ENCODE results near the gene BACH1.
A peak's percentile ranks its signal among the peaks of the same experiment; 100 is the strongest.
"Not testable (repeated sequence)": the region's sequence is repeated elsewhere in the genome, so short reads cannot be mapped to it uniquely, and the experiment has no call there.

Gene BACH1

DNA sequence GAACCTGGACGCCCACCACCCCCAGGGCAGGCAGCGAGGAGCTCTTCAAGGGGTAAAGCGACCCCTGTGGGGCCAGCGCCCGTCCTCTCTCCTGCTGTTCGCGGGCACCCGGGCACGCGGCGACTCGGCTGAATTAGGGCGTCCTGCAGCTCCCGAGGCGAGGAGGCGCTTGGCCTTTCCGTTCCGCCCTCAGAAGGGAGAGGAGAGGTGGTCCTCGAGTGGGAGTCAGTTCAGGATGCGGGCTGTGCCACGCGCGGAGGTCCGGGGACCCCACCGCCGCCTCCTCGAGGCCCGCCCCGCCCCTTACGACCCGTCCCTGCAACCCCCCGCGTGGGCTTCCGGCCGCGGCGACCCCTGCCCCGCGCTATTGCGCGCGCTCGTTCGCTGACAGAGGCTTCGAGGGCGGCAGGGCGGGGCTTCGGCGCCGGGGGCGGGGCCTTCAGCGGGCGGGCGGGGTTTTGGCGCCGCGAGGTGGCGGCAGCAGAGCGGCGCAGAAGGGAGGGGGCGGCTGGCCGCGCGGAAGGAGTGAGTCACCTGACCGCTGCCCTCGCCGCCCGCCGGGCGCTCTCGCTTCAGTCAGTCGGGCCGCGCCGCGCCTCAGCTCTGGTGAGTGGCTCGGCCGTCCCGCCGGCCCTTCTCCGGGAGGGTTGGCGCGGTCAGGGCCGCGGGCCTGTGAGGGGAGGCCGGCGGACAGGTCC, at the start of gene BACH1:
Gene BACH1 (plus strand): TSS at position 575 of the 698 bp plus-strand sequence. CDS start 22,359 bp downstream, outside the sequence.
- ATAC-seq (peak; percentile 76), DNase-seq (peak; percentile 93)

DNA sequence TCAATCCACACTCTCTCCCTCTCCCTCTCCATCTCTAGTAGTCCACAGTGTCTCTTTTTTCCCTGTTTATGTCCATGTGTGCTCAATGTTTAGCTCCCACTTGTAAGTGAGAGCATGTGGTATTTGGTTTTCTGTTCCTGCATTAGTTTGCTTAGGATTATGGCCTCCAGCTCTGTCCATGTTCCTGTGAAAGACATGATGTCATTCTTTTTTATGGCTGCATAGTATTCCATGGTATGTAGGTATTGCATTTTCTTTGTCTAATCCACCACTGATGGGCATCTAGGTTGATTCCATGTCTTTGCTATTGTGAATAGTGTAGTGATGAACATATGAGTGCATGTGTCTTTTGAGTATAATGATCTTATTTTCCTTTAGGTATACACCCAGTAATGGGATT, 49.4 kb upstream of the BACH1 start:
- DNase-seq, ATAC-seq: not testable (repeated sequence)

GRCh38 chr21:29250636-29251035, 48.1 kb upstream of the BACH1 start:
- ATAC-seq (no peak), DNase-seq (no peak)

DNA sequence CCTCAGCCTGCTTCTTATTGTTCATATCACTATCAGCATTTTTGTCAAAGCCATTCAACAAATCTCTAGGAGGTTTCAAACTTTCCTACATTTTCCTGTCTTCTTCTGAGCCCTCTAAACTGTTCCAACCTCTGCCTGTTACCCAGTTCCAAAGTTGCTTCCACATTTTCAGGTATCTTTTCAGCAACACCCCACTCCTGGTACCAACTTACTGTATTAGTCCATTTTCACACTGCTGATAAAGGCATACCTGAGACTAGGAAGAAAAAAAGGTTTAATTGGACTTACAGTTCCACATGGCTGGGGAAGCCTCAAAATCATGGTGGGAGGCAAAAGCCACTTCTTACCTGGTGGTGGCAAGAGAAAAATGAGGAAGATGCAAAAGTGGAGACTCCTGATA, 44.9 kb upstream of the BACH1 start:
- ATAC-seq, DNase-seq: not testable (repeated sequence)

DNA sequence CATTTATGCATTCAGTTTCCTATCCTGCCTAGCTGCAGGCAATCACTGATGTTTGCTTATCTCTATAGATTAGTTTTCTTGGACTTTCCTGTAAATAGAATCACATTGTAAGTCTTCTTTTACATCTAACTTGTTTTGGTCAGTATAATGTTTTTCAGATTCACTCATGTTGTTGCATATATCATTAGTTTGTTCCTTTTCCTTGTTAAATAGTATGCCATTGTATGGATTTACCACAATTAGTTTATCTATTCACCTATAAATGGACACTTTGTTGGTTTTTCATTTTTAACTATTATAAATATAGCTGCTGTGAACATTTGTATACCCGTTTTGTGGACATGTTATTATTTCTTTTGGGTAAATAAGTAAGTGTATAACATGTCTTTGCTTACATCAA, 44.2 kb upstream of the BACH1 start:
- ATAC-seq (no peak), DNase-seq (no peak)

DNA sequence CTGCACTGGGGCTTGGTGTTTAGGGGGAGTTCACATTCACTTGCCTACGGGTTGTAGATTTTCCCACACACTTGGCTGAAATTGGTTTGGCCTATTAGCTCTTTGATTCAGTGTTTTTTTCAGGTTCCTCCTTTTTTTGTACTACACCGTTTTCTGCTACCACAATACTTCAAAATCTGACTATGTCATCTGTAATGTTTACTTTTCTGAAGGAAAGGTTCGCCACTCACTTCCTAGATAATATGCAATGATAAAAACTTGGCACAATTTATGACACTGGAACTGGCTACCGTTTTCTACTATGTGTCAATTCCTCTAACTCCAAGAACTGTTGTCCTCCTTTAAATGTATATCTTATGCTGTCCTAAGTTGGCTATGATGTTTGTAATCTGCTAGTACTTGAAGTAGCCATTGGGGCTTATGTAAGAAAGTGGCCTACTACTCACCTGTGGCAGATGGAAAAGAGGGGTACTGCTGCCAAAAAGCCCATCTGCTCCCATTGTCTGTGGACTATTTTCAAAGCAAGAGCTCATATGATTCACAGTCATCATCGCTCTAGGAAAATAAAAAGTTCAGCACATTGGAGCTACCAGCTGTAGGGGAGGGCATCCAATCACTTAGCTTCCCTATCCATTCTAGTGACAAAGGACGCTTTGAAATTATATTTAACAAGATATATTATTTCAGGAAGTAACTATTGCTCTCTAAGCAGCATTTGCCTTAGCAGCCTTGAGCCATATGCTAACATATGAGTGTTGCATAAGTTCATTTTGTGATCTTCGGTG, 42.4 kb upstream of the BACH1 start:
- DNase-seq (no peak), ATAC-seq (no peak)

DNA sequence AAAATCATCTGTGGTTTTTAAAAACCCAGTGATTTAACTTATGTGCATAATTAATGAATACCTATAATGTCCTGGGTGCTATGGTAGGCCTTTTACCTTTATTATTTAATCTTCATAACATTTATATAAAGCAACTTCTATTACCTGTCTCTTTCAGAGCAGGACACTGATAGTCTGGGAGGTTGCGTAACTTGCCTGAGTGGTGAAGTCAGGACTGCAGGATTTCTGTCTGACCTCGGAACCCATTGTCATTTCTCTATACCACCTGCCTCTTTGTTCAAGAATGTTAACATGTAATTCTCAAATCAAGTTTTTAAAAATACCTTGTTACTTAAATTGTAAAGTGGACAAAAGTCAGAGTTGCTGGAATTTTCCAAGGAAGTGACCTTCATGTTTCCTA, 41.0 kb upstream of the BACH1 start:
- no peak for DNase-seq
- no peak for ATAC-seq

GRCh38 chr21:29258626-29259338, 39.9 kb upstream of the BACH1 start:
- DNase-seq (no peak), ATAC-seq (no peak)

GRCh38 chr21:29260461-29260860, 38.3 kb upstream of the BACH1 start:
- DNase-seq = no peak
- no peak for ATAC-seq

DNA sequence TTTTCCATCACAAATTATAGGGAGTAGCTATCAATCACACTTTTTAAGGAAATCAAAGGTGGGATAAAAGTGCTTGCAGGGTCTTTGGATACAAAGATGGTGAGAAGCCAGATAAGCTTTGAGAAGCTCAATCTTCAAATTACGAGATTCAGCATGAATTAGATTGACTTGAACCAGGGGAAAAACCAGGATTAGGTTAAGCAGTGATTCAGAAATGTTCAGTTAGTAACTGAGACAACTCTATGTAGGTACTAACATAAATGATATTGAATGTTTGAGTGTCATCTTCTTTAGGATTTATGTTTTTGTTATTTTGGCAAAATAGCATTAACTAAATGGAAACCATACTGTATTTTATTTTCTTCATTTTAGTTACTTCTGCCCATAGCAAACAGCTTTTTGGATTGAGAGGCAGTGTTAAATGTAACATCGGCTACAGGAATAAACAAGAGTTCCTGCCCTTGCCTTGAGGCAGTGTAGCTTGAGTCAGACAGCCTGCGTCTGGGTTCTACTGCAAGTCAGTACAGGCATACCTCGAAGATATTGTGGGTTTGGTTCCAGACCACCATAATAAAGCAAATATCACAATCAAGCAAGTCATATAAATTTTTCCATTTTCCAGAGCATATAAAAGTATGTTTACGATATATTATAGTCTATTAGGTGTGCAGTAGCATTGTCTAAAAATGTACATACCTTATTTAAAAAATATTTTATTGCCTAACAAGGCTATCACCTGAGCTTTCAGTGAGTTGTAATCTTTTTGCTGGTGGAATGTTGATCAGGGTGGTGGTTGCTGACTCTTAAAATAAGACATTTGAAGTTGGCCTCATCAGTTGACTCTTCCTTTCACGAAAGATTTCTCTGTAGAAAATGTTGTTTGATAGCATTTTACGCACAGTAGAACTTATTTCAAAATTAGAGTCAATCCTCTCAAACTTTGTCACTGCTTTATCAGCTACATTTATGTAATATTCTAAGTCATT, 36.9 kb upstream of the BACH1 start:
- ATAC-seq = no peak
- no peak for DNase-seq

DNA sequence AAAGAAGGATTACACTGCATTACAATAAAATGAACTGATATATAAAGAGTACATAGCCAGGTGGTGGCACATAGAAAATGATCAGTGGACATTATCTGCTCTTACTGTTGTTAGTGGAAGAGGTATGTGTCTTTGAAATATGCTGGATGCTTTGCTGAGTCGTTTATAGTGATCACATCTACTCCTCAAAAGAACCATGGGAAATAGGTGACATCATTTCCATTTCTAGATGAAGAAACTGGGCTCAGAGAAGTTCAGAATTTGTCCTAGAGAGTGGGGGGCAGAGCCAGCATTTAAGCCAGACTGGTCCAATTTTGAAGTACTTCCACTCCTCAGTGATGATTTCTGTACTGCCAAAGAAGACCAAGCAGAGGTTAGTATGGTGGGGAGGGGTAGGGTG, 34.0 kb upstream of the BACH1 start:
- no peak for ATAC-seq
- no peak for DNase-seq

- DNase-seq (peak; percentile 43), ATAC-seq (peak; percentile 82)
Observed at GRCh38 chr21:29265690-29266479, 32.8 kb upstream of the BACH1 start.

- no peak for ATAC-seq
- no peak for DNase-seq
Observed at GRCh38 chr21:29267666-29268065, 31.1 kb upstream of the BACH1 start.

DNA sequence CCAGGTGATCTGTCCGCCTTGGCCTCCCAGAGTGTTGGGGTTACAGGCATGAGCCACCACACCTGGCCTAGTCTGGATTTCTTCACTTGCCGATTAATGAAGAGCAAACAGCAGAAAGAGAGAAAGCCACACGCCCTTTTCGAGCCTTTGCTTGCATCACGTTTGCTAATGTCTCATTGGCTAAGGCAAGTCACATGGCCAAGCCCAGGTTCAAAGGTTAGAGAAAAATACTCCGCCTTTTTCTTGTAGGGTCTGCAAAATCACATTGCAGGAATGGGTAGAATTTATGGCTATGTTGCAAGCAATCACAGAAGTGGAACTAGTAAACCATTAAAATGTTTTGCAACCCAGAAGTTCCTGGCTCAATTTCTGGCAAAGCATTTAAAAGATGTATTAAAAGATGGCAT, 26.8 kb upstream of the BACH1 start:
- DNase-seq (no peak), ATAC-seq (no peak)

GRCh38 chr21:29277442-29277841, 21.3 kb upstream of the BACH1 start:
- DNase-seq (no peak), ATAC-seq (no peak)

GRCh38 chr21:29279558-29279957, 19.2 kb upstream of the BACH1 start:
- no peak for ATAC-seq
- DNase-seq = no peak

GRCh38 chr21:29281801-29282200, 16.9 kb upstream of the BACH1 start:
- ATAC-seq, DNase-seq: not testable (repeated sequence)

DNA sequence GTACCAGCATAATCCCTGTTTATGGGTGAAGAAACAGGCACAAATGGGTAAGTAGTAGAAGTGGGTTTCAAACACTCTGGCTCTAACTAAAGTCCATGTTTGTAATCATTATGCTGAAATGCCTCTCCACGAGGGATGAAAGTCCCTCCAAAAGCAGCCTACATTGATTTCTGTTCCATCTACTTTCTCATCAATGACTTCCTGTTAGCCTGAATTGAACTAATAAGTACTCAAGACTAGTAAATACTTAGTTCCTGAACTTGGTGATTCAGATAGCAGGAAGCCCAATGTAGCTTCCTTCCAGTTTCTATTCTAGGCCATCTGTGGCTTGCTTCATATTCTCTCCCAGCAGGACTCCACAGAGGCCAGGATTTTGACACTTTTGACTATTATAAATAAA, 11.3 kb upstream of the BACH1 start:
- ATAC-seq (no peak), DNase-seq (no peak)

GRCh38 chr21:29288239-29288638, 10.5 kb upstream of the BACH1 start:
- ATAC-seq (no peak), DNase-seq (no peak)

DNA sequence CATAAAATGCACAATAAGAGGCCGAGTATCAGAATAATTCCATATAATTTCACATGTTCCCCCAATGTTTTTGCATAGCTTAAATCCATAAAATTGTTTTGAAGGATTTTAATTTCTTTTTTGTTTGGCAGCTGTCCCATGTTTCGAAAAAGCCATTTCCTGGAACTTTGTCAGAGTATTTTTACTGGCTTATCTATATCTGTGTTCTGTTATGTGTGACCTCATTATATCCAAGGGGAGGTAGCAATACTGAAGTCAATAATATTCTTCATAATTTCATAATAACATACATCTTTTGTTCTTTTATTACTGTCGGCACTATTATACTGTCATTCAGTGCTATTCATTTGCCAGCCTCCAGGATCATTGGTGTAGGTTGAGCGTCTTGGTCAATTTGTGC, 9.4 kb upstream of the BACH1 start:
- DNase-seq (no peak), ATAC-seq (no peak)

DNA sequence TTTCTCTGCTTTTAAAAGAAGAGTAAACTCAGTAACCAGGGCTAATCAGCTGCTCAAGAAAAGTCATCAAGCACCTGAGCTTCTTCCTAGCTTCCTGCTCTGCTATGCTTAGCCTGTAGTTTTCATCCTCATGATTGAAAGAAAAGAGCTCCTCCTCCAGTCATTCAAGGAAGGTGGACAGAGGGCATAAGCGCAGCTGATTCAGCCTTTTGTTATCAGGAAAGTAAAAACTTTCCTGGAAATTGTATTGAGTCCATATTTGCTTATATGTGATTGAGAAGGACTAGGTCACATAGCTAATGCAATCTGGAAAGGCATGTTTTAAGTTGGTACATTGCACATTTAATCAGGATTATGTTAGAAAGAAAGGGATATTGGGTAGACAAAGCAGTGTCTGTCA, 8.5 kb upstream of the BACH1 start:
- DNase-seq (no peak), ATAC-seq (no peak)
